ENCODE results near the gene CLEC2L.

Gene CLEC2L

DNA sequence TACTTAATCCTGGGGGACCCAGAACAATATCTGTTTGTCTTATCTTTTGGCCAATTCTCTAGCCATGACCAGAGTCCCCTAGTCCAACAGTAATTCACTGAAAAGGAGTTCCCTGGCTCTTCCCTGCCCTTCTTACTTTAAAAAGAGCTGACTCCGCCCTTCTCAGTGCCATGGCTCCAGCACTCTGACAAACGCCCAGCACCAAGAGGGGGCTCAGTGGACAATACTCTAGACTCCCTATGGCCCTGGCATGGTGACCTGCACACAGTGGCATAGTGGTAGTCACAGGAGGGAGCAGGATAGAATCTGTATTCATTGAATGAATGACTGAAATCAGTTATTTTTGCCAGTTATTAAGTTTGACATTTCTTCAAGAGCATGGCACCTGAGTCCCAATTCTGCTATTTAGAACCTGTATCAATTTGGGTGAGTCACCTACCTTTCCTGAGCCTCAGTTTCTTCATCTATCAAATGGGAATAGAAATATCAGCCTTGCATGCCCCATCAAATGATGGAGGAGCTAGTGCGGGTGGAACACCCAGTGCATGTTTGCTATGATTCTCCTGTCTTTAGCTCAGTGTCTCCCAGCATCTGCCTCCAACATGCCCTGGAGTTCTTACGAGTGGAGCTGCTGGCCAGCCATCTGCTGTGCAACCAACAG is 69.4 kb downstream of the CLEC2L start:
- no peak overlapping the region for H3K4me3 ChIP-seq (ENCODE audit: low read depth, low read length)
- no peak for DNase-seq (ENCODE audit: low read depth)

DNA sequence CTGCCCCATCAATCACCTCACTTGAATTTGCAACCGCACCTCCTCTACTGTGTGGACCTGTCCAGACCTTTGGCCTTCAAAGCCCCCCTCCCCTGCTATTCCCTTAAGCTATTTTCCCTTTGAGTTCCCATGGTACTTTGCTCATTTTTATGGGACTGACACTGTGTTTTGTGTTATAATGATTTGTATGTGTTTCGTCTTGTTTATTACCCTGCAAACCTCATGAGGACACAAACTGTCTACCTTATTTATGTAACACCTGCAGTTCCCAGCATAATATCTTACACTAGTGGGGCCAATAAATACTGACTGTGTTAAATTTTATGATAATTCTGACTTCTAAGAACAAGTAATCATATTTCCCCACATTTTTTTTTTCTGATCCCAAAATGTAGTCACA is 70.6 kb downstream of the CLEC2L start:
- H3K4me3 ChIP-seq (ENCODE audit: low read depth, low read length) = no peak overlapping the region
- no peak for DNase-seq (ENCODE audit: low read depth)

Data from skeletal muscle cell (primary cell).